ENCODE data around the gene TOX4. TPM values are rescaled to one million over a fixed set of nuclear protein-coding genes. Genes with fewer than 3 reads are reported as not detected.

The TOX4 gene
- total RNA-seq (2021; fragmentation: NEBNext Ultra II Directional; extraction: Animal tissue kit (Norgen Biotek cat#: 25700)) (49.5 and 58.3 TPM in 2 replicates), polyA plus RNA-seq (2011; rRNA removed) (50.5 and 51.5 TPM in 2 replicates), polyA minus RNA-seq (2011; rRNA and poly(A)+ RNA removed) (122 and 145 TPM in 2 replicates)
- 52.1 TPM for polyA plus RNA-seq (2011; cell fraction: cytosol; rRNA removed)
- polyA plus RNA-seq (2011; cell fraction: nucleus; rRNA removed): 70.9 TPM
- 45.9 to 65.6 TPM (median 59.1 TPM) in 4 replicates for polyA plus RNA-seq (2012, experiment 1 of 2)
- polyA plus RNA-seq (2012, experiment 2 of 2): 41.6 TPM
- polyA plus RNA-seq (2013, experiment 1 of 2): 35.1 TPM
- 32.5 TPM for polyA plus RNA-seq (2013, experiment 2 of 2)
- 29.7 TPM for polyA minus RNA-seq (2011; cell fraction: cytosol; rRNA and poly(A)+ RNA removed)
- polyA minus RNA-seq (2011; cell fraction: nucleus; rRNA and poly(A)+ RNA removed): 31.1 TPM
- long read RNA-seq, experiment 1, full-length matches to known transcripts: 8 of 37 reads
- long read RNA-seq, experiment 1, partial matches to known transcripts: 24 of 37 reads
- long read RNA-seq, experiment 1, other reads (novel, unspliced or antisense): 5 of 37 reads
- long read RNA-seq, experiment 2, full-length matches to known transcripts: 26 of 53 reads
- long read RNA-seq, experiment 2, partial matches to known transcripts: 19 of 53 reads
- long read RNA-seq, experiment 2, other reads (novel, unspliced or antisense): 8 of 53 reads

DNA sequence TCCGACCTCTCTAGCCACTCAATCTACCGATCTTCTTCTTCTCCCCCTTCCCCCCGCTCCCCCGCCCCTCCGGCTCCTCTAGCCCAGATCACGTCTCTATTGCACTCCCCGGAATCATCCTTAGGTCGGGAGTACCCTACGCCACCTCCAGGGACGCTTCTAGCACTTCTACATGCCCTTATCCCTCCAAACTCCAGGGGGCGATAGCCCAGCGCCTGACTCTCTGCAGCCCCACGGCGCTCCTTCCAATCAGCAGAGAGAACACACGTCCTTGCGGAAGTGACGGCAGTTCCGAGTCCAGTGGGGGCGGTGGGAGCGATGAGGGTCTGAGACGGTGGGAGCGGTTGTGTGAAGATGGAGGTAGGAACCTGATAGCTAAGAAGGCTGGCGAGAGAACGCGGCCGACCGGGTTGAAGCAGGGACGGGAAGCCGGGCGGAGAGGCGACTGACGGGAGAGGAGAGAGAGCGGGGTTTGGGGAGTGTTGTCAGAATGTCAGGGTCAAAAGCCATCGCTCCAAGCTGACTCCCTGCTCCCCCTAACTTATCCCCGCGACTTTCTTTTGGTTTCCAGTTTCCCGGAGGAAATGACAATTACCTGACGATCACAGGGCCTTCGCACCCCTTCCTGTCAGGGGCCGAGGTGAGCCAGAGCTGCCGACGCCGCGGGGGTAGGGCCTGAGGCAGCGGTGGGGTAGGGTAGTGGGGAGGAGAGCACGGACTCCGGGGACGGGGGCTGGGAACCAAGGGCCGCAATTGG, at the start of gene TOX4, which contains the start of gene RAB2B:
Gene TOX4, plus strand, starts transcription at position 271 of the 757 bp plus-strand sequence. Its CDS starts 84 bp downstream, at position 355.
Gene RAB2B, minus strand, starts transcription at position 35 of the 757 bp plus-strand sequence. CDS start 87 bp downstream, outside the sequence.
- Histone ChIP-seq H3K36me3 (ENCODE audit: control insufficient read depth in 2 of 4, insufficient read depth in 4 of 4, low read length in 3 of 4) (peaks cover 0 to 16% (median 10%) of the 10 kb centered on the region in 4 experiments; a peak in 6 of 8 replicates), H2AFZ (ENCODE audit: low read length) (peak within 1 kb of the TSS; percentile 87; the same call in 1 of the 2 replicates), H4K91ac (replicated peaks; ENCODE audit: insufficient read length, low read length) (no peak within 1 kb of the TSS), H3K4me1 (replicated peaks in 1 of 4; ENCODE audit: control insufficient read depth in 3 of 4, insufficient read depth in 4 of 4, low read length in 3 of 4) (no peaks in the 10 kb centered on the region; a peak in 1 of 7 replicates), H3K14ac (ENCODE audit: insufficient read length) (no peak within 1 kb of the TSS), H2BK5ac (ENCODE audit: low read depth, low read length) (peak within 1 kb of the TSS; percentile 54), H3K27ac (ENCODE audit: low read depth, low read length) (peak within 1 kb of the TSS; percentile 36), H2BK20ac (ENCODE audit: low read length) (no peak within 1 kb of the TSS), H3K4me2 (ENCODE audit: insufficient read depth in 1 of 2, low read depth in 2 of 2, low read length in 2 of 2) (peak within 1 kb of the TSS; percentile 72 to 73), H3K23me2 (ENCODE audit: low read depth, low read length) (no peaks in the 10 kb centered on the region; the same call in 1 of the 2 replicates), H2AK5ac (ENCODE audit: low read depth, low read length) (no peak within 1 kb of the TSS), H3K23ac (ENCODE audit: insufficient read length) (no peak within 1 kb of the TSS), H2BK15ac (ENCODE audit: low read length) (no peak within 1 kb of the TSS), H4K20me1 (replicated peaks in 1 of 2; ENCODE audit: control insufficient read depth in 1 of 2, insufficient read depth in 2 of 2, low read length in 2 of 2) (no peaks in the 10 kb centered on the region), H3K4me3 (ENCODE audit: extremely low read depth in 1 of 4, insufficient read depth in 2 of 4, low read depth in 3 of 4, low read length in 4 of 4) (peak within 1 kb of the TSS; percentile 88 to 100 (median 96)), H3K27me3 (replicated peaks in 1 of 4; ENCODE audit: control insufficient read depth in 3 of 4, extremely low read depth in 1 of 4, insufficient read depth in 3 of 4, low read length in 3 of 4) (no peaks in the 10 kb centered on the region), H3K56ac (replicated peaks; ENCODE audit: insufficient read length, low read depth, low read length) (no peak within 1 kb of the TSS), H3K4ac (replicated peaks; ENCODE audit: insufficient read length, low read depth, low read length) (no peak within 1 kb of the TSS), H3K79me1 (ENCODE audit: low read depth, low read length) (no peaks in the 10 kb centered on the region), H4K8ac (ENCODE audit: extremely low read depth, insufficient read depth, low read length) (no peak within 1 kb of the TSS; the same call in 1 of the 2 replicates), H3K9ac (replicated peaks in 1 of 4; ENCODE audit: extremely low read depth in 1 of 4, low read depth in 3 of 4, low read length in 3 of 4) (peak within 1 kb of the TSS; percentile 69 to 96 (median 82)), H3K9me3 (ENCODE audit: insufficient read depth in 2 of 2, low read depth in 1 of 2, low read length in 1 of 2) (no peaks in the 10 kb centered on the region), H2BK12ac (ENCODE audit: low read depth, low read length) (no peak within 1 kb of the TSS; the same call in 1 of the 2 replicates), H2BK120ac (replicated peaks; ENCODE audit: low read depth, low read length) (no peak within 1 kb of the TSS), H3K18ac (ENCODE audit: extremely low read depth, low read length) (peak within 1 kb of the TSS; percentile 53; the same call in 1 of the 2 replicates), H3K79me2 (ENCODE audit: control insufficient read depth in 1 of 2, insufficient read depth in 2 of 2, low read length in 2 of 2) (peaks cover 0 to 39% of the 10 kb centered on the region in 2 experiments; a peak in 3 of 4 replicates), H4K5ac (ENCODE audit: insufficient read length, low read depth, low read length) (peak within 1 kb of the TSS; percentile 86)
- 3% methylated on average over 35 of the region's 49 CpGs; no CpG with 5 or more reads in 1 of the 2 experiments for WGBS, 2 experiments (ENCODE audit: extremely low coverage in 1 of 2, insufficient coverage in 1 of 2, insufficient read length in 1 of 2, insufficient replicate concordance in 2 of 2, low coverage in 1 of 2, low lambda C conversion rate in 2 of 2, missing lambda C conversion rate in 1 of 2)
- DNase-seq (ENCODE audit: low read depth in 1 of 2, low spot score in 2 of 2): peak; percentile 95 to 96
- peak; percentile 86 for FAIRE-seq
- ChIA-PET POLR2A (ENCODE audit: partially characterized antibody) (interaction anchor here (0.7 to 5.6 kb wide), 16 partner anchors 11 to 93 kb away, joined by 3 to 23 read pairs (median 6); partner anchors contain the start of genes METTL3, SALL2 and SUPT16H), CTCF (ENCODE audit: partially characterized antibody) (interaction anchor here (0.6 to 3.0 kb wide), 32 partner anchors 9 to 103 kb away, joined by 3 to 27 read pairs (median 4); partner anchors contain the start of genes CHD8, METTL3, OR10G3 and SALL2)
- TF ChIP-seq SAP30 (IDR thresholded peaks at IDR 0.05; ENCODE audit: insufficient read depth, insufficient replicate concordance, low read length): peak; percentile 91
- no peak for TF ChIP-seq RFX5 (IDR thresholded peaks at IDR 0.05; ENCODE audit: borderline replicate concordance, low read depth, low read length)
- TF ChIP-seq BRCA1 (IDR thresholded peaks at IDR 0.05; ENCODE audit: low read depth, low read length): no peak
- peak; percentile 39 for TF ChIP-seq ASH2L (IDR thresholded peaks at IDR 0.05; ENCODE audit: low read length)
- TF ChIP-seq NANOG (IDR thresholded peaks at IDR 0.05; ENCODE audit: insufficient read depth, low read depth, low read length, poor library complexity, severe bottlenecking): peak; percentile 27
- no peak; the same call in 1 of the 2 replicates for TF ChIP-seq RBBP5 (IDR thresholded peaks at IDR 0.05; ENCODE audit: borderline replicate concordance, low read depth, low read length)
- TF ChIP-seq SIRT6 (IDR thresholded peaks at IDR 0.05; ENCODE audit: low read length): no peak
